ENCODE results near the gene OR1L6. TPM values are rescaled to one million over a fixed set of nuclear protein-coding genes. Genes with fewer than 3 reads are reported as not detected.

The OR1L6 gene
- total RNA-seq, 1 donor from 2014 or later, result not detected

Other genes with a start within 250 kb of the OR1L6 start
- not detected in 2 replicates for gene OR1J2, start 231.5 kb upstream of the OR1L6 start, total RNA-seq
- not detected in 2 replicates for gene OR1J4, start 223.2 kb upstream of the OR1L6 start, total RNA-seq
- gene OR1N1, start 215.0 kb upstream of the OR1L6 start, total RNA-seq, result not detected in 2 replicates
- gene OR1N2, start 189.2 kb upstream of the OR1L6 start, total RNA-seq, result not detected in 2 replicates
- gene OR1L8, start 158.9 kb upstream of the OR1L6 start, total RNA-seq, result 0.11 and 0.13 TPM in 2 replicates
- not detected in 2 replicates for gene OR1Q1, start 127.6 kb upstream of the OR1L6 start, total RNA-seq
- gene OR1B1, start 84.7 kb upstream of the OR1L6 start, total RNA-seq, result 0.07 TPM in 1 of 2 replicates, not detected in the other
- not detected in 2 replicates for gene OR1L1, start 80.6 kb upstream of the OR1L6 start, total RNA-seq
- gene OR1L3, start 67.2 kb upstream of the OR1L6 start, total RNA-seq, result not detected in 2 replicates
- not detected in 2 replicates for gene OR1L4, start 18.3 kb upstream of the OR1L6 start, total RNA-seq
- not detected in 2 replicates for gene OR5C1, start 46.6 kb downstream of the OR1L6 start, total RNA-seq
- not detected in 2 replicates for gene OR1K1, start 57.8 kb downstream of the OR1L6 start, total RNA-seq
- 70.4 and 86.4 TPM in 2 replicates for gene PDCL, start 86.3 kb downstream of the OR1L6 start, total RNA-seq
- gene RC3H2, start 163.1 kb downstream of the OR1L6 start, total RNA-seq, result 57.0 and 75.8 TPM in 2 replicates
- gene ZBTB6, start 171.0 kb downstream of the OR1L6 start, total RNA-seq, result 11.7 and 13.5 TPM in 2 replicates
- 2.7 and 3.8 TPM in 2 replicates for gene ZBTB26, start 189.2 kb downstream of the OR1L6 start, total RNA-seq
- 27.5 and 37.0 TPM in 2 replicates for gene RABGAP1, start 198.7 kb downstream of the OR1L6 start, total RNA-seq

All from pulmonary artery endothelial cell (primary cell).